ENCODE data around the gene CENPVL3.
A peak's percentile ranks its signal among the peaks of the same experiment; 100 is the strongest.
"Not testable (repeated sequence)": the region's sequence is repeated elsewhere in the genome, so short reads cannot be mapped to it uniquely, and the experiment has no call there.

CENPVL3 gene

GRCh38 chrX:51618241-51619155, at the start of gene CENPVL3:
Gene CENPVL3 (minus strand): TSS chrX:51618912. CDS start chrX:51618873, 39 bp downstream.
- DNase-seq (ENCODE audit: low spot score): not testable (repeated sequence)

DNA sequence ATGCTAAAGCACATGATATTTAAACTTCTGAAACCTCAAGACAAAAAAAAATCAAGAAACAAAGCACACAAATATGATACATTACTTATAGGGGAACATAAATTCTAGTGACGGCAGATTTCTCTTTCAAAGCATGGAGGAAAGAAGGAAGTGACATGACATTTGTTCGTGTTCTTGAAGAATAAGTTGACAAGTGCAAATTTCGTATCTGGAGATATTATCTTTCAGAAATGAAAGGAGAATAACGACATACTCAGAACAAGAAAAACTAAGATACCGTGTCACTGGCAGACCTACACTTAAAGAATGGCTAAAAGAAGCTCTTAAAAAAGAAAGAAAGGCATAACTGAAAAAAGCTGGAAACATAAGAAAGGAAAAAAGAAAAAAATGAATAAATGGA, 47.3 kb upstream of the CENPVL3 start:
- DNase-seq (ENCODE audit: low spot score): no peak

DNA sequence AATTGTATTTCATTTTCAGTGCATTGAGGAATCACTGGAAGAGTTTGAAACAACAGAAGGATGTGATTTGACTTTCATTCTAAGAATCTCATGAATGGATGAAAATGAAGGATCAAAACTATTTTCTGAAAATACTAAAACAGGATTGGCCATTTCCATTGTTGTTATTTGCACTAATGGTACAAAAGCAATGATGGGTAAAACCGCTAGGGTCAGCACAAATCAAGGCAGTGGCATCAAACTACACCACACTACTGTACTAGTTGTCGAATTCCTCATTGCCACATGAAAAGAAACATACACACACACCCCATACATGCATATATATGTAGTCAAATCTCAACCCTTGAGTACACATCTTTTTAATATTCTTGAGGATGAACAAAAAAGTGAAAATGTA, 24.7 kb upstream of the CENPVL3 start:
- no peak for DNase-seq (ENCODE audit: low spot score)

DNA sequence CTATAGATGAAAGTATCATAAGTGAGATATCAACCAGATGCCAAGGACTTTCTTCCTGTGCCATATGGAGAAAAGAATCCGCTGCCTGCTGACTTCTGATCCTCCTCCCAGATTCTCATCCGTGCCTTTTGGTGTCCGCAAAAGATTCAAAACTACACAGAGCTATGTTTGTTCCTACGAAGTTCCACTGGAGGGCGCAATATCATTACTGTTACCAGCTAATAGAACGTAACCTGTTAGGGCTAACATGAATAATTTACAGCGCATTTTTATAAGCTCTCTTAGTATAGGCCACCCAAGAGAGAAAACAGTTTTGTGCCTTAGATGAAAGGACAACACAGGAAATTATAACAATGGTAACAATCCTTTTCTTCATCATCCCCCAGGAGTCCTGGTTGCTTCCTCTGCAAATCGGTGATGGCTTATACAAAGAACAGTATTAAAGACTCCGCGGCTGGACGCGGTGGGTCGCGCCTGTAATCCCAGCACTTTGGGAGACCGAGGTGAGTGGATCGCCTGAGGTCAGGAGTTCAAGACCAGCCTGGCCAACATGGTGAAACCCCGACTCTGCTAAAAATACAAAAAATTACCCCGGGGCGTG, 22.8 kb upstream of the CENPVL3 start:
- peak; percentile 15 for DNase-seq (ENCODE audit: low spot score)

DNA sequence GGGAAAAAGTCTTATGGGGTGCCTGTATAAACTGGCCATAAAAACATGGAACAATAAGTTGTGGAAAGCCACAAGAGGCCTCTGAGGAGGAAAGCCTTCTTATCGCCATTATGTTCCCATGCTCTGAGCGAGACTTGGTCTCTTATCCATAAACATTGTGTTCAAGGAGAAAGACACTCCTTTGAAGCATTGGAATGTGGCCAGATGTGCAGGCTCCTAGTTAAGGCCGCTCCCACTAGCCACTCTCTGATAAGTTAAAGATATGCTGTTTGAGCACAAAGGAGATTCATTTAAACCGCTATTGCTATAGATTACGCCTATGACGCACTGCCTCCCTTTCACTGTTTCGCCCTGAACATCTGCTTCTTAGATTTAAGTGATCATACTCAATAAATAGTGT, 17.8 kb upstream of the CENPVL3 start:
- not testable (repeated sequence) for DNase-seq (ENCODE audit: low spot score)

DNA sequence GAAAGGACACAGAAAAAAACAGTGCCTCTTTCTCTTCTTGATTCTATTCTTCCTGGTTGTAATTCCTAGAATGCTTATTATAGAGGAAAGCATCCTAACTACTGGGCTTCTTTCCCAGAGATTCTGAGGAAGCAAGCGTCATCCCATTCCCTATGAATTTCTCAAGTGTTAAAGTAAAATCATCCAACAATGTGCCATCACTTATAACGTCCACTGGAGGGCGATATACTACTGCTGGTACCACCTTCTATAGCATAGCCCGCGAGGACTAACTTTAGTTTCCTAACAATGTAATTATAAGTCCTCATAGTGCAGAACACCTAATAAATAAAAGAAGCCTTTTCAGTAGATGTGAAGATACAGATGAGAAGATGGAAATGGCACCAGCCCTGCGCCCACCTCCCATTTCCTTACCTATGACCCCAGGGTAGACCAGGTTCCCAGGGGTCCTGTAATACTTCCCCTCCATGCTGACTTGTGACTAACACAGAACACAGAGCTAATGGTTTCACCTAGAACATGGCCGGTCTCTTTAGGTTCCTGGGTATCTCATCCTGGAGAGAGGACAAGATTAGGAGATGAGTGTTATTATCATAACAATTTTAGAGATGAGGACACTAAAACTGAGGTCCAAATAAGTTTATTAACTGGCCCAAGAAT, 4.2 kb downstream of the CENPVL3 start:
- peak; percentile 21 for DNase-seq (ENCODE audit: low spot score)

- DNase-seq (ENCODE audit: low spot score): no peak
Measured at GRCh38 chrX:51608766-51609165, 9.9 kb downstream of the CENPVL3 start.

DNA sequence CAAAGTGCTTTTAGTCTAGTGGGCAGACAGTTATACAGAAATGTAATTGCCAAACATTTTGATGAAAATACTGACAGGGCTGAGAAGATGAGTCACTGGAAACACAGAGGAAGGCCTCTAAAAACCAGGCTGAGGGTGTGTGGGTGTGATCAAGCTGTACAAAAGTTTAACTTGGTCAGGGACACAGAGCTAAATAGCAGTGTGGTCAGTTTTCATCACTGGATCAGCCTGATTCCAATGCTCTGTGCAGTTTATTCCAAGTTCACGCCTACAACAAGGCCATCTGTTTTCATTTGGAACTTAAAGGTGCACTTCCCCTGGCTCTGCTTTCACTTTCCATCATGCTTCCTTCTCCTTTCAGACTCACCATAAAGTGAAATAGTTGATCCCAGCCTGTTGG, 10.6 kb downstream of the CENPVL3 start:
- no peak for DNase-seq (ENCODE audit: low spot score)

- no peak for DNase-seq (ENCODE audit: low spot score)
Measured at GRCh38 chrX:51606446-51606845, 12.3 kb downstream of the CENPVL3 start.

DNA sequence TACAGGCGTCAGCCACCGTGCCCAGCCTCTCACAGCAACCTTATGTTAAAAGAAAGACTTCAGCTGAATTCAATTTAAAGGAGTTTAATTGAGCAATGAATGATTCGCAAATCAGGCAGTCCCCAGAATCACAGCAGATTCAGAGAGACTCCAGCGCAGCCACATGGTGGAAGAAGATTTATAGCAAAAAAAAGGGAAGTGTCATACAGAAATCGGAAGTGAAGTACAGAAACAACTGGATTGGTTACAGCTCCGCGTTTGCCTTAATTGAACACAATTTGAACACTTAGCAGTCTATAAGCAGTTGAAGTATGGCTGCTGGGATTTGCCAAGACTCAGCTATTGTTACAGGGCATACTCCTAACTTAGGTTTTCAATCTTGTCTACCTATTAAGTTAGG, 19.8 kb downstream of the CENPVL3 start:
- no peak for DNase-seq (ENCODE audit: low spot score)

GRCh38 chrX:51571874-51572273, 46.8 kb downstream of the CENPVL3 start:
- no peak for DNase-seq (ENCODE audit: low spot score)

DNA sequence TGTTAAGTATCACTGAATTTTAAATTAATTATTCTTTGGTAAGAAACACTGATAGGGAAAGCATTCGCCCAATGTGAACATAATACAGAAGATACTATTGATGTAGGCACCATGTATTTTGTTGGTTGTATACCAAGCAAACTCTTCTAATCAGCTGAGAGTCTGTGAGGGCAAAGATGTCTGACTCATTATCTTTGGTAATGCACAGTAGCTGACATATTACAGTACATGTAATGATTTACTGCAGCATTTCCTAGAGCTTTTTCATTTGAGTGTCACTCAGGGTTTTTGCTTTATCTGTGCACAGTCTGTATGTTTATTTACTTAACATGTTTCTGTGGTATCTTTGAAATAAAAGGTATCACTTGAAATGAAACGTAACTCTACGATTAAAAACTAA, 49.2 kb downstream of the CENPVL3 start:
- no peak for DNase-seq (ENCODE audit: low spot score)

DNA sequence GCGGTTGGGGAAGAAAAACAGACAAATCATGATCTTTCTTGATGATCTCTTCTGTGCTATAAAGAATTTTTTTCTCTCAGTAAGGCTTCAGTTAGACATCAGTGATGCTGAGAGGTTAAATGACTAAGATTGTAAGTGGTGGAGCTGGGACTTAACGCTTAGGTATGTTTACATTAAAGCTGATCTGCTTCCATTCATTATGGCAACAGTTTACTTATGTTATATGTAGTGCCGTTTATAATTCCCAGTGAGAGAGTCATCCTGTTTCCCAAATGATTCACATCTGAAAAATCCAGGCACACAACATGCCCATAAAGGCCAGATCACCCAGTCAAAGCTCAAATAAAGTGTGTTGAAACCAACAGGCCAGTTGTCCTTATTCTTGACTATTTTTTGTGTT, 50.1 kb downstream of the CENPVL3 start:
- DNase-seq (ENCODE audit: low spot score): no peak

All from kidney capillary endothelial cell (primary cell).